Prostate gland (tissue), 2 donors: ENCODE measurements around the gene AGL. TPM values are rescaled to one million over a fixed set of nuclear protein-coding genes. Genes with fewer than 3 reads are reported as not detected.

Experiments used
- DNase-seq: peaks from one replicate; pipeline ENCODE4 v3.0.0-alpha.2; 2019; ENCODE audit warnings: low spot score
- H3K27ac ChIP-seq, 2 donors: fragments of 200-600 bp; sonication (generic); 2 replicates each; pipeline ENCODE4 v1.5.1; 2017 to 2019
- H3K27me3 ChIP-seq: fragments of 200-600 bp; sonication (generic); replicated peaks from 2 replicates; pipeline ENCODE4 v1.5.1; 2019; ENCODE audit not compliant: insufficient read depth
- H3K36me3 ChIP-seq, 2 donors: fragments of 200-600 bp; sonication (generic); 1 replicate in 1 of 2; 2 replicates in 1 of 2; pipeline versions ENCODE4 v1.5.1 to v1.8.1; 2017 to 2019
- H3K4me1 ChIP-seq: fragments of 200-600 bp; sonication (generic); replicated peaks from 2 replicates; pipeline ENCODE4 v1.5.1; 2019
- H3K4me3 ChIP-seq, 2 donors: fragments of 200-600 bp; sonication (generic); 2 replicates each; pipeline ENCODE4 v1.5.1; 2017 to 2019
- H3K9me3 ChIP-seq: fragments of 200-600 bp; sonication (generic); 2 replicates; pipeline ENCODE4 v1.5.1; 2017
- CTCF ChIP-seq, 4 experiments: fragments of 200-600 bp in 2 of 4; fragments of 450-650 bp in 2 of 4; sonication (generic) in 2 of 4; IDR thresholded peaks; 1 replicate in 3 of 4; 2 replicates in 1 of 4; pipeline ENCODE4 v1.5.1; 2016 to 2019; ENCODE audit warnings: antibody characterized with exemption in 4 of 4, mild to moderate bottlenecking in 2 of 4, moderate library complexity in 2 of 4
- POLR2A ChIP-seq: fragments of 450-650 bp; IDR thresholded peaks from one replicate; pipeline ENCODE4 v1.6.1; 2016; ENCODE audit warnings: antibody characterized with exemption, mild to moderate bottlenecking
- POLR2AphosphoS5 ChIP-seq: sonication (generic); formaldehyde crosslinking; IDR thresholded peaks from one replicate; pipeline ENCODE4 v1.6.1; 2017; ENCODE audit warnings: antibody characterized with exemption
- WGBS: methylation state at CpG from one replicate; pipeline ENCODE4 v1.1.5; 2018; 5-methylcytosine and 5-hydroxymethylcytosine counted together
- intact Hi-C: fragments of 100-400 bp; cut with DNase I; formaldehyde crosslinking; loops from one replicate; pipeline ENCODE4 v1.14.2; 2022
- total RNA-seq, 2 donors: library from RNA; depleted of rRNA; stranded (reverse); fragments of >200 nt; gene quantifications; one replicate each; pipeline ENCODE4 v1.1.0, GENCODE V29; 2016

AGL gene
- total RNA-seq, result 10 to 100 TPM; 17.6 to 28.6 TPM

GRCh38 chr1:99849744-99850458 is at the start of gene AGL:
Gene AGL, plus strand, starts transcription at chr1:99850361. Its CDS starts 682 bp downstream, at chr1:99851043.
- peak within 1 kb of the TSS; percentile 91 for H3K27ac ChIP-seq
- peak; percentile 75 for TF ChIP-seq POLR2A
- TF ChIP-seq POLR2AphosphoS5, result peak; percentile 65
- TF ChIP-seq CTCF (IDR thresholded peaks at IDR 0.05), result no peak
- DNase-seq, result peak; percentile 83
- H3K27me3 ChIP-seq, result no peaks in the 10 kb centered on the region
- peak within 1 kb of the TSS; percentile 85 to 88 for H3K4me3 ChIP-seq
- 1% methylated on average over 65 of the region's 65 CpGs for WGBS
- H3K36me3 ChIP-seq, result no peaks in the 10 kb centered on the region
- H3K4me1 ChIP-seq, result peaks cover 5% of the 10 kb centered on the region
- intact Hi-C loops, result no loop called here
- no peaks in the 10 kb centered on the region for H3K9me3 ChIP-seq

- Histone ChIP-seq H3K36me3 (no peaks in the 10 kb centered on the region), H3K27ac (no peak overlapping the region), H3K9me3 (no peaks in the 10 kb centered on the region), H3K4me1 (no peaks in the 10 kb centered on the region), H3K4me3 (no peak overlapping the region), H3K27me3 (no peaks in the 10 kb centered on the region)
- 81% methylated on average over 3 of the region's 3 CpGs for WGBS
- intact Hi-C loops, result loop anchor here (10.0 kb wide), 1 partner anchor 233 kb away; a partner anchor contains a TSS
- no peak for DNase-seq
- no peak for TF ChIP-seq POLR2AphosphoS5
- no peak for TF ChIP-seq POLR2A
- TF ChIP-seq CTCF (IDR thresholded peaks at IDR 0.05), result no peak
These were observed 48.6 kb upstream of the AGL start for GRCh38 chr1:99801584-99801983.

GRCh38 chr1:99806882-99807281 is 43.3 kb upstream of the AGL start:
- intact Hi-C loops, result loop anchor here (5.0 to 10.0 kb wide), 4 partner anchors 228 to 1060 kb away; partner anchors contain the start of genes SASS6 and TRMT13
- Histone ChIP-seq H3K27ac (no peak overlapping the region), H3K4me3 (no peak overlapping the region), H3K27me3 (no peaks in the 10 kb centered on the region), H3K4me1 (no peaks in the 10 kb centered on the region), H3K9me3 (no peaks in the 10 kb centered on the region), H3K36me3 (no peaks in the 10 kb centered on the region)
- no peak for TF ChIP-seq POLR2A
- TF ChIP-seq POLR2AphosphoS5, result peak; percentile 73
- DNase-seq, result peak; percentile 25
- WGBS, result 74% methylated on average over 2 of the region's 2 CpGs

- no peak overlapping the region for H3K4me3 ChIP-seq
- TF ChIP-seq POLR2A (no peak), POLR2AphosphoS5 (peak; percentile 62), CTCF (IDR thresholded peaks at IDR 0.05) (peak in 3 of 4 experiments; percentile 59 to 76 (median 73))
- no peaks in the 10 kb centered on the region for H3K36me3 ChIP-seq
- peak; percentile 58 for DNase-seq
- H3K27me3 ChIP-seq, result no peaks in the 10 kb centered on the region
- intact Hi-C loops, result loop anchor here (5.0 to 10.0 kb wide), 4 partner anchors 226 to 1059 kb away; partner anchors contain the start of genes SASS6 and TRMT13
- no peaks in the 10 kb centered on the region for H3K9me3 ChIP-seq
- 12% methylated on average over 7 of the region's 7 CpGs for WGBS
- H3K4me1 ChIP-seq, result no peaks in the 10 kb centered on the region
- peak overlapping the region; percentile 39 to 46 for H3K27ac ChIP-seq
These were observed 41.6 kb upstream of the AGL start for GRCh38 chr1:99808391-99809115.

- intact Hi-C loops, result no loop called here
- WGBS, result 89% methylated on average over 1 of the region's 1 CpG
These were observed 39.1 kb upstream of the AGL start for GRCh38 chr1:99811075-99811474.

More at GRCh38 chr1:99811075-99811474, 39.1 kb upstream of the AGL start:
- Histone ChIP-seq H3K4me1 (no peaks in the 10 kb centered on the region), H3K27ac (no peak overlapping the region), H3K27me3 (no peaks in the 10 kb centered on the region), H3K9me3 (no peaks in the 10 kb centered on the region), H3K36me3 (no peaks in the 10 kb centered on the region), H3K4me3 (no peak overlapping the region)
- TF ChIP-seq POLR2A, result no peak
- TF ChIP-seq POLR2AphosphoS5, result no peak
- TF ChIP-seq CTCF (IDR thresholded peaks at IDR 0.05), result no peak
- DNase-seq, result no peak
